OCI-LY3 (cell line): ENCODE data around the gene WFDC12.

Experiments used
- CTCF ChIP-seq: fragments of 200-600, 300-600 bp; sonication (generic); IDR thresholded peaks from 2 replicates; pipeline ENCODE4 v1.5.1; 2014; ENCODE audit warnings: antibody characterized with exemption, low read length, low read depth
- EZH2phosphoT487 ChIP-seq: fragments of 200-600 bp; shearing (Covaris generic); IDR thresholded peaks from 2 replicates; pipeline ENCODE4 v1.6.1; 2018; ENCODE audit warnings: antibody characterized with exemption, mixed run types, low read depth

- TF ChIP-seq CTCF, result no peak
- TF ChIP-seq EZH2phosphoT487, result no peak
Observed at GRCh38 chr20:45110301-45110700, 14.0 kb downstream of the WFDC12 start.
